ENCODE measurements around the gene IGF2R. TPM values are rescaled to one million over a fixed set of nuclear protein-coding genes. Genes with fewer than 3 reads are reported as not detected.
"Not testable (repeated sequence)": the region's sequence is repeated elsewhere in the genome, so short reads cannot be mapped to it uniquely, and the experiment has no call there.

Gene IGF2R
- total RNA-seq, 8 experiments from 2014 or later: 18.4 to 124 (median 53.5) TPM

DNA sequence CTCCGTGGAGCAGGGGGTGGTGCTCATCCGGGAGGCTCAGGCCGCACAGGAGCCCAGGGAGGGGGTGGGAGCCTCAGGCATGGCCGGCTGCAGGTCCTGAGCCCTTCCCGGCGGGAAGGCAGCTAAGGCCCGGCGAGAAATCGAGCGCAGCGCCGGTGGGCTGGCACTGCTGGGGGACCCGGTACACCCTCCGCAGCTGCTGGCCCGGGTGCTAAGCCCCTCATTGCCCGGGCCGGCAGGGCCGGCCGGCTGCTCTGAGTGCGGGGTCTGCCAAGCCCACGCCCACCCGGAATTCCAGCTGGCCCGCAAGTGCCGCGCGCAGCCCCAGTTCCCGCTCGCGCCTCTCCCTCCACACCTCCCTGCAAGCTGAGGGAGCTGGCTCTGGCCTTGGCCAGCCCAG, 145.7 kb downstream of the IGF2R start:
- not testable (repeated sequence) for H3K27ac ChIP-seq; H3K4me3 ChIP-seq; ATAC-seq (replicated peaks in 6 of 8); H3K4me1 ChIP-seq (replicated peaks in 1 of 2)
- 81 to 100% methylated on average over 2 to 4 of the region's 29 CpGs; no CpG with 5 or more reads in 8 of the 10 experiments for WGBS, 10 experiments
- in situ Hi-C loops (cut with MboI; ENCODE audit: low pct_unique_long_range_greater_than_20kb in 2 of 9, low sequenced_read_pairs in 9 of 9, unreplicated experiment in 9 of 9): loop anchor here in 2 of 9 experiments (25.0 kb wide), 1 partner anchor 348 kb away; no protein-coding TSS in a partner anchor

DNA sequence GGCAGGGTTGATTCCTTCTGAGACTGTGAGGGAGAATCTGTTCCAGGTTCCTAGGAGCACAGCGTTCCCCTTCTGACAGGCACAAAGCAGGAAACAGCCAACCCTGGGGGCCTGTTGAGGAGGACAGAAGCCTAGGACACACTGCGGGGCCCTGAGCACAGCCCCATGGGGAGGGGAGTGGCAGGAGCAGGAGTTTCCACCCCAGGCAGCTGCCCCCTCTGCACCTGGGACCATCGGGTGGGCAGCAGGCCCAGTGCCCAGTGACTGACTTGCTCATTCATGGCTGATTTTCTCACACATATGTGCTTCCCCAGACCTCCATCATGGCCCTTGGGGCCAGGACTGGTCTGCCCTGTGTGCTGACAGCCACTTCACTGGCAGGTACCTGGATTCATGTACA, 146.5 kb downstream of the IGF2R start:
- no peak for ATAC-seq (replicated peaks in 6 of 8)
- no peaks in the 10 kb centered on the region for H3K4me1 ChIP-seq (replicated peaks in 1 of 2)
- WGBS, 10 experiments: 80 to 100% (median 100%) methylated on average over 1 to 2 of the region's 3 CpGs; no CpG with 5 or more reads in 4 of the 10 experiments
- H3K4me3 ChIP-seq: no peak overlapping the region
- no peak overlapping the region for H3K27ac ChIP-seq
- in situ Hi-C loops (cut with MboI; ENCODE audit: low pct_unique_long_range_greater_than_20kb in 2 of 9, low sequenced_read_pairs in 9 of 9, unreplicated experiment in 9 of 9): loop anchor here in 2 of 9 experiments (25.0 kb wide), 1 partner anchor 347 kb away; no protein-coding TSS in a partner anchor

DNA sequence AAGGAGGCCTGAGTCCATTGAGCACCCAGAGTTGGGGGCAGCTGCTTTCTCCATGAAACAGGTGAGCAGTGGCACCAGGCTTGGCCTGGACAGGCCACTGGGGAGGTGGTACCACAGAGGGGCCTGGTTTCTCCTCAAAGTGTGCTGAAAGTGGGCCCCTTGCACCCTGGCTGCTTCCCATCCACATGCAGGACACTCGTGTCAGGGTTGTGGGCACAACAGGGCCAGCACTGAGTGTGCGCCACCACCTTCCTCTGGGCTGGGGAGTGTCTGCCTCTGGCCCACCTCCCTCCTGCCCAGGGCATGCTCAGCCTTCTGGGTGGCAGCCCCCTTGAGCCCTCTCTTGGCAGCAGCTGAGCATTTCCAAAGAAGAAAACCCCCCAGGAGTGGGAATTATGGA, 147.5 kb downstream of the IGF2R start:
- in situ Hi-C loops (cut with MboI; ENCODE audit: low pct_unique_long_range_greater_than_20kb in 2 of 9, low sequenced_read_pairs in 9 of 9, unreplicated experiment in 9 of 9): loop anchor here in 2 of 9 experiments (25.0 kb wide), 1 partner anchor 346 kb away; no protein-coding TSS in a partner anchor
- 100% methylated on average over 1 of the region's 2 CpGs; no CpG with 5 or more reads in 8 of the 10 experiments for WGBS, 10 experiments
- H3K27ac ChIP-seq: no peak overlapping the region
- ATAC-seq (replicated peaks in 6 of 8): no peak
- H3K4me1 ChIP-seq (replicated peaks in 1 of 2): no peaks in the 10 kb centered on the region
- no peak overlapping the region for H3K4me3 ChIP-seq

DNA sequence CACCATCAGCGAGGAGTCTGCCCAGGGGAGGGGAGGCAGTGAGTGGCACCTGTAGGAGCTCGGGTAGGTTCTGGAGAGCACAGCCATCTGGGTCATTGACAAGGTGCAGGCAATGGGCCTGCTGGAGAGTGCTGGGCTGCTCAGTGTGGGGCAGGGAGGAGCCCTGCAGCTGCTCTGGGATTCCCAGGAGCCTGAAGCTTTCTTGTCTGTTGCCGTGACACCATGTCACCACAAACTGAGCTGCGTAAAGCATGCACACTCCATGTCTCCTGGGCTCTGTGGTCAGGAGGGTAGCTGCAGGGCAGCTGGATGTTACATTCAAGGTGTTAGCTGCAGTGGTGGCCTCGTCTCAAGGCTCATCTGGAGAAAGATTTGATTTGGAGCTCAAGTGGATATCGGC, 148.3 kb downstream of the IGF2R start:
- peak in 5 of 8 experiments; percentile 15 to 91 (median 51) for ATAC-seq (replicated peaks in 6 of 8)
- Histone ChIP-seq H3K27ac (no peak overlapping the region), H3K4me1 (replicated peaks in 1 of 2) (no peaks in the 10 kb centered on the region), H3K4me3 (no peak overlapping the region)
- in situ Hi-C loops (cut with MboI; ENCODE audit: low pct_unique_long_range_greater_than_20kb in 2 of 9, low sequenced_read_pairs in 9 of 9, unreplicated experiment in 9 of 9): loop anchor here in 2 of 9 experiments (25.0 kb wide), 1 partner anchor 345 kb away; no protein-coding TSS in a partner anchor
- 57 to 100% (median 95%) methylated on average over 1 to 4 of the region's 6 CpGs; no CpG with 5 or more reads in 4 of the 10 experiments for whole genome bisulfite sequencing, 10 experiments

DNA sequence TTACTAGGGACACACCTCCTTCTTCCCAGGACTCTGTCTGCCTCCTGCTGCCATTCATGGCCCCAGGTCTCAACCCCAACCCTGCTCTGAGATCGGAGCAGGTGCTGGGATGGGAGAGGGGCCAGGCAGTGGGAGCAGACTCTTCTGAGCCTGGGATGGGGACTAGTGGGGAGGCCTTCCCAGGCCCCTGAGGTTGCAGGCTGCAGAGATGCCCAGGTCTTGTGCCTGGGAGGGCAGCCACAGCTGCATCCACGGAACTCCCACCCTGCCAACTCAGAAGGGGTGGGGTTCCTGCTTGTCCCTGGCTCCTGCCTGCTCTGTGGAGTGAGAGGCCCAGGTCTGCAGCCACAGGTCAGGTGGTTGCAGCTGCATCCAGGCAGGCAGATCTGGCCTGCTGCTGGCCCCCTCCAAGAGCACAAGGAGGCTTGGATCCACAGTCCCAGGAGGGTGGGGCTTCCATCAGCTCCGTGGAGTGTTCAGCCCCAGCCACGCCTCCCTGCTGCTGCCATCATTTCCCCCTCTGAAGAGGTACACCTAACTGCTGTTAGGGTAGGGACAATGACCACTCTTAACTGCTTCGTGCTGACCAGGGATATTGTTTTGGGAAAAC, 149.8 kb downstream of the IGF2R start:
- no peak overlapping the region for H3K4me3 ChIP-seq
- H3K27ac ChIP-seq: no peak overlapping the region
- H3K4me1 ChIP-seq (replicated peaks in 1 of 2): no peaks in the 10 kb centered on the region
- ATAC-seq (replicated peaks in 6 of 8): peak in 6 of 8 experiments; percentile 41 to 95 (median 45)
- in situ Hi-C loops (cut with MboI; ENCODE audit: low pct_unique_long_range_greater_than_20kb in 2 of 9, low sequenced_read_pairs in 9 of 9, unreplicated experiment in 9 of 9): loop anchor here in 2 of 9 experiments (25.0 kb wide), 1 partner anchor 344 kb away; no protein-coding TSS in a partner anchor
- 50 to 100% (median 88%) methylated on average over 1 to 4 of the region's 5 CpGs; no CpG with 5 or more reads in 3 of the 10 experiments for WGBS, 10 experiments

DNA sequence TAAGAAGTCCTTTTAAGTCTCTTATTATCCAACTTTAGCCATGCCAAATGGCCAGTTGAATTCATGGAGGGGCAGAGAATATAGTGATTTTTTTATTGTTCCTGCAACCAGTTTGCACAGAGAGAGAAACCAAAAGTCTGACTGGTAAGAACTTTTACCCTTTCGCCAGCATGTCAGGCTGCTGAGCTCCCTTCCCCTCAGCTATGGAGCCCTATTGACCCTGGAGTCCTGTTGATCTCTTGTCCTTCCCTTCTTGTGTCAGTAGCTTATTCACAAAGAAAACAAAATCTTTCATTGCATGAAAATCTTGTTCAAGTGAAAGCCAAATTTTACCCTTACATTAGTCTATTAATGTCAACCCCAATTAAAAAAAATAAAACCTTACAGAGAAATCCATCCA, 151.2 kb downstream of the IGF2R start:
- Histone ChIP-seq H3K4me3 (no peak overlapping the region), H3K4me1 (replicated peaks in 1 of 2) (no peaks in the 10 kb centered on the region), H3K27ac (no peak overlapping the region)
- WGBS, 10 experiments: 82 to 100% (median 100%) methylated on average over 1 of the region's 1 CpG; no CpG with 5 or more reads in 3 of the 10 experiments
- no peak for ATAC-seq (replicated peaks in 6 of 8)
- in situ Hi-C loops (cut with MboI; ENCODE audit: low pct_unique_long_range_greater_than_20kb in 2 of 9, low sequenced_read_pairs in 9 of 9, unreplicated experiment in 9 of 9): loop anchor here in 2 of 9 experiments (25.0 kb wide), 1 partner anchor 342 kb away; no protein-coding TSS in a partner anchor

DNA sequence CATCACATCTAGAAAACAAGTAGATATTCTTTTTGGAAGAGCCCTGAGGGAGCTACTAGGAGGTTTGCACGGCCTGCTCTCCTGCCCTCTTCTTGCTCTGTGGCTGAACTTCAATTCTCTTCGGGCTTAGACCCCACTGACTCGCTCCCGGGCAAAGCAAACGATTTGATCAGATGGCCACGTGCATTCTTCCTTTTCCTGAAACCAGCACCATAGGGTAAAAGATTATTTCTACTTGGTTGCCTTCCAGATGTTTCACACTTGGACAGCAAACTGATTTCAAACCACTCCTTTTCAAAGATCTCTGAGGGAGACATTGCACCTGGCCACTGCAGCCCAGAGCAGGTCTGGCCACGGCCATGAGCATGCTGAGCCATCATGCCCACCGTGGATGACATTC, 152.7 kb downstream of the IGF2R start, which contains the start of gene SLC22A1:
SLC22A1 (plus strand) TSS at position 258 of the 400 bp plus-strand sequence; CDS start at position 379, 121 bp downstream.
- no peak for ATAC-seq (replicated peaks in 6 of 8)
- 73 to 100% (median 95%) methylated on average over 1 to 7 of the region's 8 CpGs; no CpG with 5 or more reads in 2 of the 10 experiments for WGBS, 10 experiments

DNA sequence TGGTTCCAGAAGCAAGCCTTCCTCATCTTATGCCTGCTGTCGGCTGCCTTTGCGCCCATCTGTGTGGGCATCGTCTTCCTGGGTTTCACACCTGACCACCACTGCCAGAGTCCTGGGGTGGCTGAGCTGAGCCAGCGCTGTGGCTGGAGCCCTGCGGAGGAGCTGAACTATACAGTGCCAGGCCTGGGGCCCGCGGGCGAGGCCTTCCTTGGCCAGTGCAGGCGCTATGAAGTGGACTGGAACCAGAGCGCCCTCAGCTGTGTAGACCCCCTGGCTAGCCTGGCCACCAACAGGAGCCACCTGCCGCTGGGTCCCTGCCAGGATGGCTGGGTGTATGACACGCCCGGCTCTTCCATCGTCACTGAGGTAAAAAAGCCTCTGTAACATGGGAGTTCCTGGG, 153.1 kb downstream of the IGF2R start:
- in situ Hi-C loops (cut with MboI; ENCODE audit: low pct_unique_long_range_greater_than_20kb in 2 of 9, low sequenced_read_pairs in 9 of 9, unreplicated experiment in 9 of 9): loop anchor here in 2 of 9 experiments (25.0 kb wide), 1 partner anchor 340 kb away; no protein-coding TSS in a partner anchor
- 87 to 98% methylated on average over 3 to 9 of the region's 14 CpGs; no CpG with 5 or more reads in 8 of the 10 experiments for WGBS, 10 experiments
- Histone ChIP-seq H3K4me3 (no peak overlapping the region), H3K4me1 (replicated peaks in 1 of 2) (no peaks in the 10 kb centered on the region), H3K27ac (no peak overlapping the region)
- no peak for ATAC-seq (replicated peaks in 6 of 8)

More for the DNA sequence above, 152.7 kb downstream of the IGF2R start, which contains the start of gene SLC22A1:
- in situ Hi-C loops (cut with MboI; ENCODE audit: low pct_unique_long_range_greater_than_20kb in 2 of 9, low sequenced_read_pairs in 9 of 9, unreplicated experiment in 9 of 9): loop anchor here in 2 of 9 experiments (25.0 kb wide), 1 partner anchor 341 kb away; no protein-coding TSS in a partner anchor
- Histone ChIP-seq H3K4me1 (replicated peaks in 1 of 2) (no peaks in the 10 kb centered on the region), H3K4me3 (no peak within 1 kb of the TSS), H3K27ac (no peak within 1 kb of the TSS)

DNA sequence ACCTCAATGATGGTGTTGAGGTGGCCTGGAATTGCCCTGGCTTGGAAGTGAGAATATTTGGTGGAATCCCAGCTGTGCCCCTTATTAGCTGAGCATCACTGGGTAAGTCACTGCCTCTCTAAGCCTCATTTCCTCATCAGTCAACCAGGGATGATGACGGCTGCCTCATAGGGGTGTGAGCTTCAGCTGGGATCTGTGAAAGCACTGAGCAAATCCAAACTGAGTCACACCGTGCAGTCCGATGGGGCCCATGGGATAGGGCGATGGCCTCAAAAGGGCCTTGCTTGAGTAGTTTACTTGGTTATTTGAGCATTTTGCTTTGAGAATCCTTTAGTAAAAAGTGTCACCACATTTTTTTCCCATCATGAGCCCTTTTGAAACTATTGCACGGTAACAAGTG, 153.9 kb downstream of the IGF2R start:
- H3K4me1 ChIP-seq (replicated peaks in 1 of 2): no peaks in the 10 kb centered on the region
- WGBS, 10 experiments: 68 to 100% (median 88%) methylated on average over 1 to 4 of the region's 5 CpGs; no CpG with 5 or more reads in 5 of the 10 experiments
- no peak for ATAC-seq (replicated peaks in 6 of 8)
- in situ Hi-C loops (cut with MboI; ENCODE audit: low pct_unique_long_range_greater_than_20kb in 2 of 9, low sequenced_read_pairs in 9 of 9, unreplicated experiment in 9 of 9): loop anchor here in 2 of 9 experiments (25.0 kb wide), 1 partner anchor 340 kb away; no protein-coding TSS in a partner anchor
- no peak overlapping the region for H3K27ac ChIP-seq
- no peak overlapping the region for H3K4me3 ChIP-seq

DNA sequence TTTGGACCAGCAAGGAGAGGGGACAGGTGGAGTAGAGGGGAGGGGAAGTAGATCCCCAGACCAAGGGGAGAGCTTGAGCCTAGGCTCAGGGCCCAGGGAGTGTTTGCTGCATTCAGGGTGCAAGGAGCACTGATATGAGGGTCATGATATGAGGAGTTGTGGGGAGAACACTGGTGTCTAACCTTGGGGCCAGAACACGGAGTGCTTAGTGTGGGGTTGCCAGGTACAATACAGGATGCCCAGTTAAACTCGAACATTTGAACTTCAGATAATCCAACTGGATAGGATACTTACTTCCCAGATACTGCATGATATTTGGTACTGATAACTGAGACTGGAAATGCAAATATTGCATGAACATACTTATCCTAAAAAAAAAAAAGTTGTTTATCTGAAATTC, 155.1 kb downstream of the IGF2R start:
- H3K4me3 ChIP-seq: no peak overlapping the region
- no peaks in the 10 kb centered on the region for H3K4me1 ChIP-seq (replicated peaks in 1 of 2)
- in situ Hi-C loops (cut with MboI; ENCODE audit: low pct_unique_long_range_greater_than_20kb in 2 of 9, low sequenced_read_pairs in 9 of 9, unreplicated experiment in 9 of 9): loop anchor here in 2 of 9 experiments (25.0 kb wide), 1 partner anchor 338 kb away; no protein-coding TSS in a partner anchor
- ATAC-seq (replicated peaks in 6 of 8): no peak
- no peak overlapping the region for H3K27ac ChIP-seq
- 60 to 100% (median 89%) methylated on average over 1 to 2 of the region's 2 CpGs; no CpG with 5 or more reads in 3 of the 10 experiments for WGBS, 10 experiments

DNA sequence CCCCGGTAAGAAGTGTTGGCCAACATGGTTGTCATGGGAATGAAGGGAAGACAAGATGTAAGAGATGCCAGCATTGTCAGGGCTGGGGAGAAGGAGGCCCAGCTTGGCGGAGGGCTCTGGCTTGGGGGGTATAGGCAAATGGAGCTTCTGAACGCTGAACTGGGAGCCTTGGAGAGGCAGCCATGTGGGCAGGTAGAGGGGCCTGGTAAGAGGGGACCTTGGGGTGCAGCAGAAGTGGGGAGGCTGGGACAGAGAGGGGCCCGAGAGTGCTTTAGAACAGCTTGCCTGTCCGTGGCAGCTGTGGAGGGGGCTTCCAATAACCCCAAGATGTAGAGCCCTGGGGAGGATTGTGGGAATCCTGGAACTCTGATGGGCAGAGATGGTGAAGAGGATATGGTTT, 155.7 kb downstream of the IGF2R start:
- H3K4me3 ChIP-seq: no peak overlapping the region
- no peak overlapping the region for H3K27ac ChIP-seq
- in situ Hi-C loops (cut with MboI; ENCODE audit: low pct_unique_long_range_greater_than_20kb in 2 of 9, low sequenced_read_pairs in 9 of 9, unreplicated experiment in 9 of 9): loop anchor here in 5 of 9 experiments (25.0 kb wide), 1 partner anchor 338 kb away; no protein-coding TSS in a partner anchor
- no peaks in the 10 kb centered on the region for H3K4me1 ChIP-seq (replicated peaks in 1 of 2)
- 67 to 100% (median 79%) methylated on average over 1 to 3 of the region's 5 CpGs; no CpG with 5 or more reads in 5 of the 10 experiments for WGBS, 10 experiments
- ATAC-seq (replicated peaks in 6 of 8): no peak

DNA sequence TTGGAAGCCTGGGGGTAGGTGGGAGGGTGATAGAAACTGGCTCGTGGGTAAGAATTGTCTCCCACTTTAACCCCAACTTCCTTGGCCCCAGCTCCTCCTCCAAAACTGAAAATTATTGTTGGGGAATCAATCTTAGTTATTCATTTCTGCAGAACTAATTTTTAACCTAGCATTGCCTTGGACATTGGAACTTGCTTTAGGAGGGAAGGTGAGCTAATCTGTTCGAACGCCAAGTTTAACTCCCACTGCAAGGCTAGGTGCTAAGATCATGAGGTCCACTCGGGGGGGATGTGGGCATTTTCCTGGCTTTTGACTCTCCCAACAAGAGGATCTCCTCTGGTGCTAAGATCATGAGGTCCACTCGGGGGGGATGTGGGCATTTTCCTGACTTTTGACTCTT, 156.2 kb downstream of the IGF2R start:
- WGBS, 10 experiments: 80 to 100% (median 83%) methylated on average over 1 to 3 of the region's 5 CpGs; no CpG with 5 or more reads in 5 of the 10 experiments
- not testable (repeated sequence) for H3K4me3 ChIP-seq; H3K4me1 ChIP-seq (replicated peaks in 1 of 2); ATAC-seq (replicated peaks in 6 of 8); H3K27ac ChIP-seq
- in situ Hi-C loops (cut with MboI; ENCODE audit: low pct_unique_long_range_greater_than_20kb in 2 of 9, low sequenced_read_pairs in 9 of 9, unreplicated experiment in 9 of 9): loop anchor here in 3 of 9 experiments (25.0 kb wide), 1 partner anchor 337 kb away; no protein-coding TSS in a partner anchor
